Immature natural killer cell (primary cell): ENCODE measurements around the gene ZNF112. TPM values are rescaled to one million over a fixed set of nuclear protein-coding genes. Genes with fewer than 3 reads are reported as not detected.
"Not testable (repeated sequence)": the region's sequence is repeated elsewhere in the genome, so short reads cannot be mapped to it uniquely, and the experiment has no call there.

Experiments
- DNase-seq, 3 donors: peaks; one replicate each; pipeline ENCODE4 v3.0.0; 2022; ENCODE audit warnings: mixed read lengths in 1 of 3
- H3K27ac Mint-ChIP-seq, 6 donors: one replicate each; pipeline ENCODE4 v1.8.0; 2020; ENCODE audit warnings: mixed read lengths in 6 of 6, mild to moderate bottlenecking in 5 of 6, inconsistent platforms in 4 of 6, moderate library complexity in 3 of 6
- H3K27me3 Mint-ChIP-seq, 3 donors: one replicate each; pipeline ENCODE4 v1.8.0; 2020 to 2021; ENCODE audit warnings: low read depth in 3 of 3, mild to moderate bottlenecking in 3 of 3, mixed read lengths in 3 of 3, moderate library complexity in 3 of 3, inconsistent platforms in 1 of 3
- H3K36me3 Mint-ChIP-seq, 3 donors: one replicate each; pipeline ENCODE4 v1.8.0; 2020; ENCODE audit warnings: mixed read lengths in 3 of 3, inconsistent platforms in 2 of 3, mild to moderate bottlenecking in 2 of 3
- H3K4me1 Mint-ChIP-seq, 2 donors: one replicate each; pipeline ENCODE4 v1.8.0; 2020; ENCODE audit warnings: inconsistent platforms in 2 of 2, mild to moderate bottlenecking in 2 of 2, mixed read lengths in 2 of 2, moderate library complexity in 1 of 2
- H3K4me3 Mint-ChIP-seq, 5 donors: one replicate each; pipeline ENCODE4 v1.8.0; 2020; ENCODE audit warnings: mild to moderate bottlenecking in 5 of 5, mixed read lengths in 5 of 5, inconsistent platforms in 3 of 5, moderate library complexity in 3 of 5
- H3K9me3 Mint-ChIP-seq, 6 donors: one replicate each; pipeline ENCODE4 v1.8.0; 2020; ENCODE audit warnings: mild to moderate bottlenecking in 6 of 6, mixed read lengths in 6 of 6, inconsistent platforms in 4 of 6, moderate library complexity in 3 of 6
- polyA plus RNA-seq, 3 donors: library from polyadenylated mRNA; unstranded; fragments of 300-500 nt; fragmentation: Illumina TruSeq; gene quantifications; one replicate each; pipeline ENCODE4 v1.2.3, GENCODE V29; 2021

Gene ZNF112
- not detected for polyA plus RNA-seq

DNA sequence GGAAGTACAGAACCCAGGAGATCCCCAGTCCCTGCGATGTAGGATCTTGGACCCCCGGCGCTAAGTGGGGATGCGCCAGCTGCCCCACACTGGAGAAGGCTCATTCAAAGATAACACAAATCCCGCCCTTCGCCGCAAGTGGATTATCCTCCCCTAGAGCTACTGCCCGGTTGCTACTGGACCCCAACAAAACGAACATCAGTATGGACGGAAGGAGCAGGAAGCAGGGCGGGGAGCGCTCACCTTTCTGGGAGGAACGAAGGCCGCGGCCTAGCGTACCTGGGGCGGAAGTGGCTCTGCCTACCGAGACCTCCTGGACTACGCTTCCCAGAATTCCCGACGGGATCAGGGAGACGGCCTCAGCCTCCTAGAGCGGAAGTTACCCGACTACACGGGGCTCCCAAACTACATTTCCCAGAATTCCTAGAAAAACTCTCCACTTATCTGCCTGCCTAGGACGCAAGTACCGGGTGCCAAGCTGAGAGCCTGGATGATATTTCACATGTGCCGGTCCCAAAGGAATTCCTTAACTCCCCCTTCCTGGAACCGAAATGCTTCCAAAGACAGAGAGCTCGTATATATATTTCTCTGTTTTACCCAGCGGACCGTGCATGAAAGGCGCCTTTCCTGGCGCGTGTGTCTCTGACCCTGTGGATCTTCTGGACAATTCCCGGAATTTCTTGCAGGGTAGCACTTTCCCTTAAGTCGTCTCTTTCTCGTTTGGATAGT is at the start of gene ZNF112:
TSS of gene ZNF112 (minus strand) at position 298 of the 729 bp plus-strand sequence. CDS start 16,141 bp downstream, outside the sequence.
- Mint-ChIP-seq H3K27ac (peak within 1 kb of the TSS in 3 of 6 donors; percentile 9 to 51 (median 46)), H3K4me1 (peaks cover 12 to 14% of the 10 kb centered on the region in 2 donors), H3K27me3 (peaks cover 0 to 6% (median 5%) of the 10 kb centered on the region in 3 donors), H3K9me3 (peaks cover 19 to 73% (median 32%) of the 10 kb centered on the region in 6 donors), H3K4me3 (peak within 1 kb of the TSS; percentile 65 to 83 (median 71)), H3K36me3 (peaks cover 0 to 8% (median 4%) of the 10 kb centered on the region in 3 donors)
- DNase-seq = peak; percentile 0 to 6 (median 3)

DNA sequence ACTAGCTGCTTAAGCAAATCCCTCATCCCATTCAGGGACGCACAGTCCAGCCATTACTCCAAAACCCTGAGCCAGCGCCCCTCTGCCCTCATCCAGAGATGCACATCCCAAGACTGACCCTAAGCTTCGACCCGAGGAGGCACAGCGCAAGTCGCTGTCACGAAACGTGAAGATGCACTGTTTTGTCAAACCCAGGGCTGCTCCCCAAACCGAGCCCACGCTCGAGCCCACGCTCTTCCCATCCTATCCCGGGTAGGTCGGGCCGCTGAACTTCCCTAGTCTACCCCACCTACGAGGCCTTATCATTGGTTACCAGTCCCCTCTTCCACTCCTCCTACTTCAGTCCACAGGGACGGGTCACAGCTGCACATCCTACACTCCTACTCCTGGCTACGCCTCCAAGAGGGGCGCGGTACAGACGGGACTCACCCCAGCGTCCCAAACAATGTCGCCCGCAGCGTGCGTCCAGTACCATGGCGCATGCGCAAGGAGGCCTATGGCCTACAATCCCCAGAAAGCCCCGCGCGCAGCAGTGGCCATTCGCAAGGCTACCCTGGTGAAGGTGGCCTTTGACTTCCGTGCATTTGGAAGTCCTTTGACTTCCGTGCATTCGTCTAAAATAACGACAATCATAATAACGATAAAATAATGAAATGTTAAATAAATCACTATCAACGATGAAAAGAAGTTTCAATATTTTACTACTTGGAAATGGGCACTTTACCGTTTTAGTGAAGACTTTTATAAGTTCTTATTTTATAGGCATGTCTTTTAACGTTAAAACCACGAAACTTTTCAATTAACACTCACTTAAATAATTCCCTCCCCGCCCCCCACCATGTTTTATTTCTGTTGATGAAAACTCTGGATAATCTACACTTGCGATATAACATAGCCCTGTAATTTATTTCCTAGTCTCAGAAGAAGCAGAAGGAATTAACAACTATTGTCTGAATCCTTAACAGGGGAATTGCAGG is 44.9 kb upstream of the ZNF112 start, which contains the start of gene ZNF285:
TSS of gene ZNF285 (minus strand) at position 470 of the 977 bp plus-strand sequence. CDS start 4,395 bp downstream, outside the sequence.
- DNase-seq = peak; percentile 76 to 80 (median 78)
- Mint-ChIP-seq H3K27me3 (peaks cover 6 to 12% (median 9%) of the 10 kb centered on the region in 3 donors), H3K4me1 (peaks cover 15% of the 10 kb centered on the region in 2 donors), H3K4me3 (peak within 1 kb of the TSS; percentile 89 to 96 (median 95)), H3K27ac (peak within 1 kb of the TSS; percentile 31 to 91 (median 62)), H3K9me3 (peaks cover 16 to 58% (median 38%) of the 10 kb centered on the region in 6 donors), H3K36me3 (peaks cover 12 to 36% (median 17%) of the 10 kb centered on the region in 3 donors)

DNA sequence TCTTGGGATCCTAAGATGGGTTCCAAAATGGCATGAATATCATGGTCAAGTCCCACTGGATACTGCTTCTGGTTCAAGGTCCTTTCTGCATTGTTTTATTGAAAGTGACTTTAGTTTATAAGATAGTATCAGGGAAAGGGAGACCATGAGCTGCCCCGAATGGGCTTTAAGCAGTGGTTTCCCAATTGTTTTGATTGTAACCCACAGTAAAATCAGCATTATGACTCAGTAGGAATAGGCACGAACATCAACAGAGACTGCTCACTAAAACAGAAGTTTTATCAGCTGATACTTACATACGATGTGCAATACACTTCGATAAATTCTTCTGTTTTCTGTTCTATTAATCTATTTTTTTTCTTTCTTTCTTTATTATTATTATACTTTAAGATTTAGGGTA is 32.8 kb upstream of the ZNF112 start:
- not testable (repeated sequence) for H3K27me3 Mint-ChIP-seq, DNase-seq, H3K4me1 Mint-ChIP-seq, H3K27ac Mint-ChIP-seq, H3K4me3 Mint-ChIP-seq
- H3K9me3 Mint-ChIP-seq = peaks cover 26 to 81% (median 67%) of the 10 kb centered on the region in 6 donors
- H3K36me3 Mint-ChIP-seq = peaks cover 36 to 80% (median 69%) of the 10 kb centered on the region in 3 donors

DNA sequence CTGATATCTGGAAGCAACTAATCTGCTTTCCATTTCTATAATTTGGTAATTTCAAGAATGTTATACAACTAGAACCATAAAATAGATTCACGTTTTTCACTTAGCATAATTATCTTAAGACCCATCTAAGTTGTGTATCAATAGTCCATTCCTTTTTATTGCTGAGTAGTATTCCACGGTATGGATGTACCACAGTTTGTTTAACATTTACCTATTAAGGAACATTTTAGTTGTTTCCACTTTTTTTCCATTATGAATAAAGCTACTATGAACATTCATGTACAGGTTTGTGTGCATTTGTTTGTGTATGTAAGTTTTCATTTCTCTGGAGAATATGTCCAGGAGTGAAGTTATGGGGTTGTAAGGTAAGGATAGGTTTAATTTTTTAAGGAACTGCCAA is 18.3 kb upstream of the ZNF112 start:
- Mint-ChIP-seq H3K4me3 (no peak overlapping the region), H3K27ac (no peak overlapping the region), H3K9me3 (peaks cover 25 to 71% (median 43%) of the 10 kb centered on the region in 6 donors), H3K27me3 (peaks cover 0 to 6% (median 0%) of the 10 kb centered on the region in 3 donors), H3K4me1 (no peaks in the 10 kb centered on the region), H3K36me3 (no peaks in the 10 kb centered on the region)
- DNase-seq = no peak

DNA sequence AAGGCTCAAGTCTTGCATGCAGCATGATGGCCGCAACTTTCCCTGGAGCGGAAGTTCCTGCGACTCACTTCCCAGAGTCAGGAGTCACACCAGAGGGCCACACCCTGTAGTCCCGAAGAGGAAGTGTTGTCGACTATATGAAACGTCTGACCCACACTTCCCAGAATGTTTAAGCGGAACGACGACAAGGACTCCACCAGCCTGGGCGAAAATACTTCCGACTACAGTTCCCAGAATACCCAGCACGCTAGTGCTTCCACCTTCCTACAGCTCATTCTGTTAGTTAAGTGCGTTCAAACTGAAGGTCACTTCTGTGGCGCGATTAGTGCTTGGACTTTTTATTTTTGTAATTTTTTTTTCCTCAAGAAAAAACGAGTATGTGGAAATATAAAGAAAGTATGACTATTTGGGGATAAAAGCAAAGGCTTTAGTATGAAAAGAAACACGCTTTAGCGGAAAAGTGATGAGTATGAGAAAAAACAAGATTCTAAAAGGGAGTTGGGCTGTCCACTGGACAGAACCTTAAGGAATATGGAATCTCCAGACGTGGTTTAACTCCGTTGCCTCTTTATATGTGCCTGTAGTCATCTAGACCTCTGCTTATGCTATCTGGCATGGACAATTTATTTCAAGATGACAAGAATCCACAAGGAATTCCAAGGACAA is 15.5 kb upstream of the ZNF112 start:
- Mint-ChIP-seq H3K27me3 (peaks cover 0 to 6% (median 3%) of the 10 kb centered on the region in 3 donors), H3K4me3 (no peak overlapping the region), H3K9me3 (peaks cover 18 to 71% (median 45%) of the 10 kb centered on the region in 6 donors), H3K36me3 (no peaks in the 10 kb centered on the region), H3K27ac (no peak overlapping the region), H3K4me1 (no peaks in the 10 kb centered on the region)
- no peak for DNase-seq

DNA sequence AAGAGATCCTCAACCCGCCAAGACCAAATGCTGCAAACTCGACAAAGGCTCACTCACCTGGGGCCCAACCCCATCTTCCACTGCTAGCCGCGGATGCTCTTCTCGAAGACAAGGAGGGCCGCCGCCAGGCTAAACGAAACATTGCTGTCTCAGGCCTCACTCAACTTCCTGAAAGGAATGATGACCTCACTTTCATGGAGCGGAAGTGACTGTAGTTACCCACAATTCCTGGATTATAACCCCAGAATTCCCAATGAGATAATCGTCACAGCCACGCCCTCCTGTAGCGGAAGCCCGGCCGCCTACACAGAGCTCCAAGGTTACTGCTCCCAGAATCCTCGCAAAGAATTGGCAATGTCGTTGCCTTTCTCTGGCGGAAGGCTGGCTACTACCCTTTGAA is 10.5 kb upstream of the ZNF112 start:
- Mint-ChIP-seq H3K9me3 (peaks cover 14 to 53% (median 23%) of the 10 kb centered on the region in 6 donors), H3K27me3 (peaks cover 0 to 6% (median 3%) of the 10 kb centered on the region in 3 donors), H3K4me1 (no peaks in the 10 kb centered on the region), H3K4me3 (no peak overlapping the region), H3K27ac (no peak overlapping the region), H3K36me3 (no peaks in the 10 kb centered on the region)
- DNase-seq = no peak

DNA sequence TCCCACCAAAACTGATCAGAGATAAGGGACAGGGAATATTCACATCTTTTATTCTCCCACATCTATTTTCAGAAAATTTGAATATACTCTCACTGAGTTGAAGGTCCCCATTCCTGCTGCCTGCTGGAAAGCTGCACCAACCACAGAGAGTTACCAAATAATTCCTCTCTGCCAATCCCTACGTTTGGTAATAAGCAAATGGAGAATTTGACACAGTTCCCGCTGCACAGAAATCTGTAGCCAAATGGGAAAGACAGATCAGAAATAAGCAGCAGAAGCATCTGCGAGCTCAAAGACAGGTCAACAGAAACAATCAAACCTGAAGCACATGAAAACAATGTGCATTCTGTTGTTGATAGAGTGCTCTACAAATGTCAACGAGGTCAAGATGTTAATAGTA is 9.9 kb downstream of the ZNF112 start:
- DNase-seq = no peak
- peaks cover 0 to 1% (median 0%) of the 10 kb centered on the region in 3 donors for H3K27me3 Mint-ChIP-seq
- no peak overlapping the region for H3K27ac Mint-ChIP-seq
- H3K4me1 Mint-ChIP-seq = no peaks in the 10 kb centered on the region
- H3K4me3 Mint-ChIP-seq = no peak overlapping the region
- H3K9me3 Mint-ChIP-seq = peaks cover 12 to 43% (median 42%) of the 10 kb centered on the region in 6 donors
- H3K36me3 Mint-ChIP-seq = peaks cover 0 to 6% (median 0%) of the 10 kb centered on the region in 3 donors

DNA sequence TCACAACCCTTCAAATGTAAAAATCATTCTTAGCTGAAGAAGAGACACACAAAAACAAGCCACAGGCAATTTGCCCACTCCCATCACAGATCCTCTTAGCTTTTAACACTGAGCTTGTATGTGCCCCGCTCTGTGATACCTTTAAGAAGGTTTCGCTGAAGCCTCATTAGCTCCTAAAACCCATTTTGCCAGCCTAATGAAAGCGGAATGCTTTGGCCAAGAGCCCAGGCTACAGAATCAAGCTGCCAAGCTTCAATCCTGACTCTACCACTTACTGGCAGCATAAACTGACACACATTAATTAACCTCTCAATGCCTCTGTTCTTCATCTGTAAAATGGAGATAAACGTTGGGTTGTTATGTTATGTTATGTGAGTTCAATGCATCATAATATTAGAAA is 10.5 kb downstream of the ZNF112 start:
- H3K9me3 Mint-ChIP-seq = peaks cover 12 to 42% (median 39%) of the 10 kb centered on the region in 6 donors
- H3K4me1 Mint-ChIP-seq = no peaks in the 10 kb centered on the region
- no peak for DNase-seq
- H3K27ac Mint-ChIP-seq = no peak overlapping the region
- no peak overlapping the region for H3K4me3 Mint-ChIP-seq
- peaks cover 0 to 1% (median 0%) of the 10 kb centered on the region in 3 donors for H3K27me3 Mint-ChIP-seq
- peaks cover 0 to 11% (median 0%) of the 10 kb centered on the region in 3 donors for H3K36me3 Mint-ChIP-seq

DNA sequence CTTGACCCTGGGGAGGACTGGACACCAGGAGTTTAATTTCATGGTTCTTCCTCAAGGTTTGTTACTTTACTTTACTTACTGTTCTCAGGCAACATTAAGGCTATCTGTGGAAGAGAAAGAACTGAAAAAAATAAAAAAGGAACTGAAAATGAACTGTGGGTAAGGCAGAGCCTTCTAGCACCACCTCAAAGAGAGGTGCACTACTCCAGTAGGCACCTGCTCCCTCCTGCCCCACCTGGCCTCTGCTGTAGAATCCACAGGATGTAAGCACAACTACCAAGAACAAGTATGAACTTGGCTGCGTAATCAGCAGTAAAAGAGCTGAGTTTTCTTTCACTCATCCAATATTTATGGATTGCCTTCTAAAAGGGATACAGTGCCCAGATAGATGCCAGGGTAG is 12.2 kb downstream of the ZNF112 start:
- Mint-ChIP-seq H3K36me3 (peaks cover 0 to 14% (median 0%) of the 10 kb centered on the region in 3 donors), H3K27me3 (peaks cover 0 to 2% (median 1%) of the 10 kb centered on the region in 3 donors), H3K27ac (no peak overlapping the region), H3K4me1 (no peaks in the 10 kb centered on the region), H3K9me3 (peaks cover 16 to 32% (median 28%) of the 10 kb centered on the region in 6 donors), H3K4me3 (no peak overlapping the region)
- DNase-seq = no peak

DNA sequence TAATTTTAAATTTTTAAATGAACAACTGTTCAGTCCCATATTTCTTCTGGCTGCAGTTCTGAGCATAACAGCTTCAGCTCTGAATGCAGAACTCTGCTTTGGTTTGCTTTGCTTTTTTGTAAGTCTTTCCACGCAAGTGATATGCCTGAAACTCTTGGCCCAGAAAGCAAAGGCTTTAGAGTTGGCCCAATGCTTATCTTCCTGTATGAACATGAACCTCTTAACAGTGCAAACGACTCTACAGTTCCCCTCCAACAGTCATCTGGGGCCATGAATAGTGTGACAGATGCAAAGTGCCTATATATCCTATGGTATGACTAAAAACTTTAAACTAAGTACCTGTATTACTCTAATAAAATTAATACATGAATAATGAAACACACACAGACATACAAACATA is 14.7 kb downstream of the ZNF112 start:
- Mint-ChIP-seq H3K36me3 (peaks cover 0 to 17% (median 7%) of the 10 kb centered on the region in 3 donors), H3K27ac (no peak overlapping the region), H3K27me3 (peaks cover 0 to 4% (median 0%) of the 10 kb centered on the region in 3 donors), H3K4me1 (no peaks in the 10 kb centered on the region), H3K4me3 (no peak overlapping the region), H3K9me3 (peaks cover 12 to 27% (median 22%) of the 10 kb centered on the region in 6 donors)
- no peak for DNase-seq

DNA sequence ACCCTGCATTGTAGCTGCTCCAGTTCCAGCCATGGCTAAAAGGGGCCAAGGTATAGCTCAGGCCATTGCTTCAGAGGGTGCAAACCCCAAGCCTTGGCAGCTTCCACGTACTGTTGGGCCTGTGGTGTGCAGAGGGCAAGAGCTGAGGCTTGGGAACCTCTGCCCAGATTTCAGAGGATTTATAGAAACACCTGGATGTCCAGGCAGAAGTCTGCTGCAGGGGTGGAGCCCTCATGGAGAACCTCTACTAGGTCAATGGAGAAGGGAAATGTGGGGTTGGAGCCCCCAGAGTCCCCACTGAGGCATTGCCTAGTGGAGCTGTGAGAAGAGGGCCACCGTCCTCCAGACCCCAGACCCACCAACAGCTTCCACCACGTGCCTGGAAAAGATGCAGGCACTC is 21.8 kb downstream of the ZNF112 start:
- H3K27ac Mint-ChIP-seq, H3K4me1 Mint-ChIP-seq, H3K4me3 Mint-ChIP-seq, H3K27me3 Mint-ChIP-seq, DNase-seq: not testable (repeated sequence)
- H3K9me3 Mint-ChIP-seq = peaks cover 27 to 80% (median 47%) of the 10 kb centered on the region in 6 donors
- peaks cover 7 to 39% (median 23%) of the 10 kb centered on the region in 3 donors for H3K36me3 Mint-ChIP-seq

DNA sequence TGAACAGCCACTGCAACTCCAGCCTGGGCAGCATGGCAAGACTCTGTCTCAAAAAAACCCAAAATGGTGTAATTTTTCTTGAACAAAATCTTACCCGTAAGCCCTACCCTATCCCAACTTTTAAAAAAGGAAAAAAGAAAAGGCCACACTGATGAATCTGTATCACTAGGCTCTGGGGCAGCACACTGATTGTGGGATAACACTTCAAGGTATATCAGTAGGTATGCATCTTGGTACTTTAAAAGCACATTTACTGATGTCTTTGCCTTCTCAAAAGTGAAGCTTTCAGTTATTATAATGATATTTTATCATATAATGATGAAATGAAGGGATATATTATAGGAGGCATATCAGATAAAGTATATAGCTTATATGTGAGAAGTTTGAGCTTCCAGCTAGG is 24.3 kb downstream of the ZNF112 start:
- Mint-ChIP-seq H3K4me3 (no peak overlapping the region), H3K27ac (no peak overlapping the region), H3K9me3 (peaks cover 27 to 89% (median 55%) of the 10 kb centered on the region in 6 donors), H3K36me3 (peaks cover 7 to 37% (median 27%) of the 10 kb centered on the region in 3 donors), H3K4me1 (no peaks in the 10 kb centered on the region), H3K27me3 (peaks cover 0 to 3% (median 2%) of the 10 kb centered on the region in 3 donors)
- no peak for DNase-seq

DNA sequence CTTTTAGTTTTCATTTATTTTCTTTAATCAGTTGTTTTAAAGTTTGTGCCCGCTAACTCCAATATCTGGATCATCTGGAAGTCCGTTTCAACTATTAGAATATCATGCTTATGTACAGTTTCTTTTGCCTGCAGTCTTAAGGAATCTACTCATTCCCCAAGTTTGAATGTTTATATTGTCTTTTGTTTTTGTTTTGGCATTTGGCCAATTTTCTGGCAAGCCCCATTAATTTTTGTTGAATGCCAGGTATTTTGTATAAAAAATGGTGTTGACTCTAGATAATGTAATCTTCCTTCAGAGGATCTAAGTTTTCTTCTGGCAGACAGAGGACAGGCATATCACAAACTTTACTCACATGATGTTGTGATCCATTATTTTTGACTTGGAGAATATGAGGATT is 40.6 kb downstream of the ZNF112 start:
- peaks cover 0 to 13% (median 0%) of the 10 kb centered on the region in 3 donors for H3K36me3 Mint-ChIP-seq

More for the DNA sequence above, 40.6 kb downstream of the ZNF112 start:
- DNase-seq = no peak
- Mint-ChIP-seq H3K27ac (no peak overlapping the region), H3K27me3 (peaks cover 2 to 6% (median 3%) of the 10 kb centered on the region in 3 donors), H3K4me1 (no peaks in the 10 kb centered on the region), H3K4me3 (no peak overlapping the region), H3K9me3 (peaks cover 16 to 52% (median 30%) of the 10 kb centered on the region in 6 donors)
